Measurements from ENCODE around the gene LPP.

Gene LPP

DNA sequence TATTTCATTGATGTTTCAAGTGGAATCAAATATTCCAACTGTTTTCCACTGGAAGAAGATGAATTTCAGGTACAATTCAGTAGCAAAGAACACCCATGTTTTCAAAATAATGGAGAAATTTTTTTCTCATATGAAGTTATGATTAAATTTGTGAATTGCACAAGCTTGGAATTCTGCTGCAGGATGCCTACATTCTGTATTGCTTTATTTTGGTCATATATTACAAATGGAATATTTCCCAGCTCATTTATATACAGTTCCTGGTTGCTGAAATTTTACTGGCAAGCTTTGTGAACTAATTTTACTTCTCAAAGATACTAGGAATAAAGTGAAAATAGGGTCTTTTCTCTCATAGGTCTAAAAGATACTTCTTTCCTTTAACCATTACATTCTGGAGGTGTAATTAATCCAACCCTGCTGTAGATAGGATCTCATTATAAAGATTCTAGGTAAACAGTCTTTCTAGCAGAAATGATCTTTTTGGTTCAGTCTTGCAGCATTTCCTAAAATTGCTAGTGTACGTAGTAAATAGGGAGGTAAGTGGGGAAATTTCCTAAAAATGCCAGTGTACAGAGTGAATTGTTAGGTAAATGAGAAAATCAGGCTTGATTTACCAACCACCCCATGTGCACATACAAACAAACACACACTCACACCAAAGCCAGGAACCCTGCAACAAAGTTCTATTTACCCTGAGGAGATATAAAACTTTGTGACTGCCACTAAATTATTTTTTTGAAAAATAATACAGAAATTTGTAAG is 624.3 kb downstream of the LPP start:
- no peaks in the 10 kb centered on the region for H3K9me2 ChIP-seq (replicated peaks; ENCODE audit: insufficient read depth, low read length)
- no peaks in the 10 kb centered on the region for H4K20me1 ChIP-seq (ENCODE audit: low read depth, low read length)
- TF ChIP-seq, protein P1, sequence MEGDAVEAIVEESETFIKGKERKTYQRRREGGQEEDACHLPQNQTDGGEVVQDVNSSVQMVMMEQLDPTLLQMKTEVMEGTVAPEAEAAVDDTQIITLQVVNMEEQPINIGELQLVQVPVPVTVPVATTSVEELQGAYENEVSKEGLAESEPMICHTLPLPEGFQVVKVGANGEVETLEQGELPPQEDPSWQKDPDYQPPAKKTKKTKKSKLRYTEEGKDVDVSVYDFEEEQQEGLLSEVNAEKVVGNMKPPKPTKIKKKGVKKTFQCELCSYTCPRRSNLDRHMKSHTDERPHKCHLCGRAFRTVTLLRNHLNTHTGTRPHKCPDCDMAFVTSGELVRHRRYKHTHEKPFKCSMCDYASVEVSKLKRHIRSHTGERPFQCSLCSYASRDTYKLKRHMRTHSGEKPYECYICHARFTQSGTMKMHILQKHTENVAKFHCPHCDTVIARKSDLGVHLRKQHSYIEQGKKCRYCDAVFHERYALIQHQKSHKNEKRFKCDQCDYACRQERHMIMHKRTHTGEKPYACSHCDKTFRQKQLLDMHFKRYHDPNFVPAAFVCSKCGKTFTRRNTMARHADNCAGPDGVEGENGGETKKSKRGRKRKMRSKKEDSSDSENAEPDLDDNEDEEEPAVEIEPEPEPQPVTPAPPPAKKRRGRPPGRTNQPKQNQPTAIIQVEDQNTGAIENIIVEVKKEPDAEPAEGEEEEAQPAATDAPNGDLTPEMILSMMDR (IDR thresholded peaks at IDR 0.05; ENCODE audit: insufficient read depth, low read length, poor library complexity, severe bottlenecking): no peak
- TF ChIP-seq EZH2phosphoT487 (conservative IDR thresholded peaks at IDR 0.05; ENCODE audit: low read length): no peak
- H3K9me3 ChIP-seq (ENCODE audit: insufficient read depth, low read length): no peaks in the 10 kb centered on the region
- no peaks in the 10 kb centered on the region for H3K36me3 ChIP-seq (ENCODE audit: low read length)
- H3K4me3 ChIP-seq (ENCODE audit: insufficient read depth, low read length, poor library complexity, severe bottlenecking): no peak overlapping the region
- no peaks in the 10 kb centered on the region for H3K79me2 ChIP-seq (ENCODE audit: insufficient read depth, low read length)
- H2AFZ ChIP-seq (ENCODE audit: low read depth, low read length, severe bottlenecking): no peak overlapping the region
- no peaks in the 10 kb centered on the region for H3F3A ChIP-seq (ENCODE audit: insufficient read depth)
- no peak overlapping the region for H3K9ac ChIP-seq (ENCODE audit: low read length)
- H3K27ac ChIP-seq (ENCODE audit: low read depth, low read length): no peak overlapping the region
- no peak overlapping the region for H3K4me2 ChIP-seq (ENCODE audit: low read depth, low read length, poor library complexity, severe bottlenecking)
- no peaks in the 10 kb centered on the region for H3K27me3 ChIP-seq (ENCODE audit: low read length)

GRCh38 chr3:188779281-188779980 is 625.5 kb downstream of the LPP start:
- Histone ChIP-seq H3K9ac (ENCODE audit: low read length) (no peak overlapping the region), H3K4me2 (ENCODE audit: low read depth, low read length, poor library complexity, severe bottlenecking) (no peak overlapping the region), H3F3A (ENCODE audit: insufficient read depth) (no peaks in the 10 kb centered on the region), H2AFZ (ENCODE audit: low read depth, low read length, severe bottlenecking) (no peak overlapping the region), H3K4me3 (ENCODE audit: insufficient read depth, low read length, poor library complexity, severe bottlenecking) (no peak overlapping the region), H3K79me2 (ENCODE audit: insufficient read depth, low read length) (no peaks in the 10 kb centered on the region), H3K36me3 (ENCODE audit: low read length) (no peaks in the 10 kb centered on the region), H3K27me3 (ENCODE audit: low read length) (no peaks in the 10 kb centered on the region), H4K20me1 (ENCODE audit: low read depth, low read length) (no peaks in the 10 kb centered on the region), H3K27ac (ENCODE audit: low read depth, low read length) (no peak overlapping the region), H3K9me2 (replicated peaks; ENCODE audit: insufficient read depth, low read length) (no peaks in the 10 kb centered on the region), H3K9me3 (ENCODE audit: insufficient read depth, low read length) (no peaks in the 10 kb centered on the region)
- TF ChIP-seq EZH2phosphoT487 (conservative IDR thresholded peaks at IDR 0.05; ENCODE audit: low read length): no peak
- TF ChIP-seq, protein P1 (IDR thresholded peaks at IDR 0.05; ENCODE audit: insufficient read depth, low read length, poor library complexity, severe bottlenecking): no peak

- H3K79me2 ChIP-seq (ENCODE audit: insufficient read depth, low read length): no peaks in the 10 kb centered on the region
- no peaks in the 10 kb centered on the region for H3K36me3 ChIP-seq (ENCODE audit: low read length)
- H3K27ac ChIP-seq (ENCODE audit: low read depth, low read length): no peak overlapping the region
- H4K20me1 ChIP-seq (ENCODE audit: low read depth, low read length): no peaks in the 10 kb centered on the region
- TF ChIP-seq, protein P1 (IDR thresholded peaks at IDR 0.05; ENCODE audit: insufficient read depth, low read length, poor library complexity, severe bottlenecking): no peak
- TF ChIP-seq EZH2phosphoT487 (conservative IDR thresholded peaks at IDR 0.05; ENCODE audit: low read length): no peak
- no peaks in the 10 kb centered on the region for H3K9me2 ChIP-seq (replicated peaks; ENCODE audit: insufficient read depth, low read length)
- H3K9ac ChIP-seq (ENCODE audit: low read length): no peak overlapping the region
- H3K27me3 ChIP-seq (ENCODE audit: low read length): no peaks in the 10 kb centered on the region
- H2AFZ ChIP-seq (ENCODE audit: low read depth, low read length, severe bottlenecking): no peak overlapping the region
- no peaks in the 10 kb centered on the region for H3K9me3 ChIP-seq (ENCODE audit: insufficient read depth, low read length)
- no peaks in the 10 kb centered on the region for H3F3A ChIP-seq (ENCODE audit: insufficient read depth)
- H3K4me2 ChIP-seq (ENCODE audit: low read depth, low read length, poor library complexity, severe bottlenecking): no peak overlapping the region
- no peak overlapping the region for H3K4me3 ChIP-seq (ENCODE audit: insufficient read depth, low read length, poor library complexity, severe bottlenecking)
Observed at GRCh38 chr3:188780193-188781147, 626.5 kb downstream of the LPP start.

Measured in SU-DHL-6 (cell line).